GM19468 (cell line): Measurements from ENCODE around the gene GALNTL6.

Source experiments
- ATAC-seq: cut with Tn5 transposase; IDR thresholded peaks from one replicate; pipeline ENCODE4 v1.9.1; 2021; ENCODE audit warnings: mild to moderate bottlenecking, moderate library complexity, moderate number of reproducible peaks; ENCODE audit not compliant: unreplicated experiment; ENCODE audit errors: extremely low read depth

Gene GALNTL6

DNA sequence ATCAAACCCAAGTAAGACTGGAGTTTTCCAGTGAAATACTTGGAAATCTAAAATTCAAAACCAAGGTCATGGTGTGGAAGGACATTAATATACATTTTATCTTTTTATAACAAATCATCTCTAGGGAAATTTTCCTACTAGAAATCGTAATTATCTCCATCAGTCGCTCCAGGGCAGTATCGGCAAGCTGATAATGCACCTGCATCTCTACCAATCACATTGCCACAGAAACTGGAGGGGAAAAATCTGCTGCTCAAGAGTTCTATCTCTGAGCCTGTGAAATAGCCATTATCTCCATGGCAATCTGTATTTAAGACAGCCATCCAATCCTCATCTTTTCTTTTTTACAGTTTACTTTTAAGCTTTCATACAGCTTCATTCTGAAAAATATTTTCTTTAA, 817.1 kb downstream of the GALNTL6 start:
- no peak for ATAC-seq

DNA sequence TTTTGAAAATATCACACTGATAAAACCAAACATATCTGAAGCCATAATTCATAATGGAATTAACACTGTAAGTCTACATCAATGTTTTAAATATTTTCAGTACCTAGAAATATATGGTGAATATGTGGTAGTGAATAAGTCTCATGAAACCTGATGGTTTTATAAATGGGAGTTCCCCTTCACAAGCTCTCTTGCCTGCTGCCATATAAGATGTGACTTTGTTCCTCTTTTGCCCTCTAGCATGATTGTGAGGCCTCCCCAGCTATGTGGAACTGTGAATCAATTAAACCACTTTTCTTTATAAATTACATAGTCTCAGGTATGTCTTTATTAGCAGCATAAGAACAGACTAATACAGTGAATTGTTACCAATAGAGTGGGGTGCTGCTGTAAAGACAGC, 818.6 kb downstream of the GALNTL6 start:
- ATAC-seq, result no peak

DNA sequence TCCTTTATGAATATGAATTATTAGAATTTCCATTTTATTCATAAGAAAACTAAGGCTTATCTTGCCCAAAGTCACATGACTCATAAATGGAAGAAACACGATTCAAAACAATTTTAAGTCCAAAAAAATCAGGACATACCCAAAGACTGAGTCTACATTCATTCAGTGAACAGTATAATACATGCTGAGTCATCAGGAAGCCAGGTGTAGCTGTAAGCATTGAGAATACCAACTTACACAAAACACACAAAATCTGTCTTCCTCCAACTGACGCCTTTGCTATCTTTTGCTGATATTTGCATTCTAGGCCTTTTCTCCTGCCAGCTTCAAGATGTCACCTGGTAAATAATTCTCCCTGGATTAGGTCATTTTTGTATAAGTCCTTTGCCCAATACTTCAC, 835.3 kb downstream of the GALNTL6 start:
- no peak for ATAC-seq

DNA sequence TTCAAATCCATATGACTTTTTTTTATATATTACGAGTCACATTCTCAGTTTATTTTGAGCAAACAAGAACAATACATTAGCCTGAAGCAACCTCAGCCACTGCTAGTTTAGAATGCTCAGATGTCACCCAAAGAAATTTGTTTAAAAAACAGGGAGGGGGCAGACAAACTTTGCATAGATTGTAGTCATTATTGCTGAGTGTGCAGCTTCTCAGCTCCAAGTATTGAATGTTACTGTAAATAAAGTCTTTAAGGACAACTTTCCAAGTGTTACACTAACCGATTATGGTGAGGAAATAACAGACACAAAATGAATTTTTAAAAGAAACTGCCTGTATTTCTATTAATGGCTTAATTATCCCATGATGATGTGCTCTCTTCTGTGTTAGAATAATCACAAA, 835.9 kb downstream of the GALNTL6 start:
- ATAC-seq, result no peak

DNA sequence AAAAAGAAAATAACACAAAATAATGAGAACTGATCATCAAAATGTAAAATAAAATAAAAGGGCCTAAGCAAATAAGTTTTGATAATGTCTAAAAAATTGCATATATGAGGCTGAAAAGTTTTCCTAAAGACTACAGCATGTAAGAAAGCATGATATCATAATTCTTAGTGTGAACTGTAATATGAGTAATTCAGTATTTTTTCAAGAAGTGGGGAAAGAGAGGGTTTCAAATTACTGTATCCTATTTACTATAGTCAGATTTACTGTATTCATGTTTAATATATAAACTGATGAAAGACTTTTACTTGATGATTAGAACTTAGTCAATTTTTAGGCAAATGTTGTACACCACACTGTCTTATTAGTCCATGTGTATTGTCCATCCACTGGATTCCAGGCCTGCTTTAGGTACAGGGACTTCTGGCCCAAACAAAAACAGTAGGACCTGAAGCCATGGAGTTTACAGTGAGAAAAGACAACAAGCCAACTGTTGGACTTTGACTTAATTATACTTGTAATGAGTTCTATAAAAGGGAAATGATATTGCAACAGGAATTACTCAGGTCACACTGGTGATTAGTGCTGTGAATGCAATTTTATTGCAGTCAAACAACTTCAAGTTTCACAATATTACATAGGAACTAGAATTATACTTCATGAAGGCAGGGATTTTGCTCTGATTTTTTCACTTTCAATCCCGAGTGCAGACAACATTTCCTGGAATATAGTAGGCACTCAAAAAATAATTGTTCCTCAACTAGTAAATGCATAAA, 837.7 kb downstream of the GALNTL6 start:
- ATAC-seq, result no peak

DNA sequence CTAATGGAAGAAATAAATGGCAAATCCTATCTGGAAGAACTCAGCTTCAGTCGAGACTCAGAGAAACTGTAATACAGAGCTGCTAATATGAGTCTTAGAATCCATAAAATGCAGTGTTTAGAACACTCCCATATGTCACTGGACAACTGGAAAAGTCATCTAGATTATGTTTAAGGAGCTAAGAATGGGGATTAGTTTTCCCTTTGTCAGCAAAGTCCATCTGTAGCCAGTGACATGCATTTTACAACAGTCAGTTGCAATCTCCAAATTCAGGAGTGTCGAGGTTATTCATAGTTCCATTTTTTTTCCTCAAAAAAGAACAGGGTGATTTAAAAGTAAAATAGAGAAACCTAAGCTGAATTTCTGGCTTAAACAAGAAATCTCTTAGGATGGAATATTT, 838.8 kb downstream of the GALNTL6 start:
- ATAC-seq, result no peak

DNA sequence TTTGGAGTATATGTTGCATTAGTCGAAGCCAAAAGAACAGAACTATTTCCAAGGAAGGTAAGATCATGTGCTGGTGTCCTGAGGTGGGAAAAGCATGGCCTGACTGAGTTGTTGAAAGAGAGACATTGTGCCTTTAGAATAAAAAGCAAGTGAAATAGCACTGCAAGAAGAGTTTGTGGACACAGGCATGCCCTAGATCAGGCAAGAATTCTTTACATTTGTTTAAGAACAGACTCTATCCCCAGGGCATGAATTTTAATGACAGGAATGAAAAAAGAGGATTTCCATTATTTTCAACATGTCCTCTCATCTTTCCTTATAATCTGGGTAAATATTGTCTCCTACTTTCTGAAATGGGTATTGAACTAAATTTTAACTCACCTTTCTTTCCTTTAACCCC, 839.2 kb downstream of the GALNTL6 start:
- ATAC-seq, result no peak

DNA sequence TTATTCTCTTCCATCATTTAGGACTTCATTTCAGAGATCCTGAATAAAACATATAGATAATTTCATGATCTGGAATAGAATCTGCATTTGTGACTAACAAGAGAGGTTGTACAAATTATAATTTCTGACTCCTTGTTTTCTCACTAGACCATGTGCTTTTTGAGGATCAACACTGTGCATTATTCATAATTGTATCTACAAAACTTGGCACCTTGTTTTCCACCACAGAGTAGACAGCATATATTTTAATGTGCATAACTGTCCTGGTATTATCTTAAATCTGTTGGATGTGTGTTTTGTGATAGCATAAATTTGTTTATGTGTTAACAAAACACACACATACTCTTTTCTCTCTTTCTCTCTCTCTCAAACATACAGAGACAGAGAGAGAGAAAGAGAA, 840.5 kb downstream of the GALNTL6 start:
- ATAC-seq, result no peak

DNA sequence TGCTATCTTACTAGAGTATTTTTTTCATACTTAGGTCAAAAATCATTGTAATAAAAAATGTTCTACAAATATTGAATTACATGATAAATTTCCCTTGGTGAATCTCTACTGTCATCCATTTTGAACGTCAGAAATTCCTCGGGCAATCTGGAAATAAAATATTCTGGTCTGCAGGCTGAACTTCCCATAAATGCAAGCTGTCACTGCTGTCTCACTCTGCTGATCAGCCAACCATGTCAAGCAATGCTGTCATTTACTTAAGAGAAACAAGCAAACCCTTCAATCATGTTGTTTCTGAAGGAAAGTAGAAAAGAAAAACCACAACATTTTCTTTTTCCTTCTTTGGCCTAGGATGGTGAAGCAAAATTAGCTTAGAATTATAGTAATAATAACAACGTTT, 841.3 kb downstream of the GALNTL6 start:
- ATAC-seq, result no peak

DNA sequence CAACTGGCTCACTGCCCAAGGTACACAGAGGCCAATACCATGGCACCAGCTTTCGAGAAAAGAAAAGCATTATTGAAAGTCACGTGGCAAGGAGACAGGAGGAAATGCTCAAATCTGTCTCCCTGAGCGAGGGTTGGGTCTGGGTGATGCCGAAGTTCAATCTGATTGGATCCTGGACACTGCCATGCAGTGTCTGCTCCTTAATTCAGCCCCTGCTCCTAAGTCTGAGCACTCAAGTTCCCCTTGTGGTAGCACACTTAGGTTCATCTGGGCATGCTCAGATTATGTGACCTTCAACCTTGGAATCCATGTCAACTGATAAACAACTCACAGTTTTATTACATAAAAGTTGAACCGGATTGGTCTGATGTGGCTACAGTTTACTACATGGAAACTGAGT, 842.9 kb downstream of the GALNTL6 start:
- no peak for ATAC-seq

DNA sequence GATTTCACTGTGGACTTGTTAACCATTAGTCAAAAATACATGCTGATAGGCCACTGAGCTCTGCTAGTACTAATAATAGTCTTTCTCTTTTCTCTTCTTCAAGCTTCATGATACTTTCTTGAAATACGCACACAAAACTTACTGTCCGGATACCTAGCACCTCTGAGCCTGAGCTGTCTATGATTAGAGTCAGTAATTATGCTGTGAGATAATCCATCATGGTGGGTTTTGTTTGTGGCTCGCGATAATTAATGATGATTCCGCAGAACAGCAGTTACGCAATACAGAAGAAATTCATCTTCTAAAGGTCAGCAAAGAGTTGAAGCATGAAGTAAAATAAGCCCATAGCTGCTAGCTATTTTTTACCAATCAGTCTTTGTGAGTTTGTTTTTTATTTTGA, 843.9 kb downstream of the GALNTL6 start:
- no peak for ATAC-seq

DNA sequence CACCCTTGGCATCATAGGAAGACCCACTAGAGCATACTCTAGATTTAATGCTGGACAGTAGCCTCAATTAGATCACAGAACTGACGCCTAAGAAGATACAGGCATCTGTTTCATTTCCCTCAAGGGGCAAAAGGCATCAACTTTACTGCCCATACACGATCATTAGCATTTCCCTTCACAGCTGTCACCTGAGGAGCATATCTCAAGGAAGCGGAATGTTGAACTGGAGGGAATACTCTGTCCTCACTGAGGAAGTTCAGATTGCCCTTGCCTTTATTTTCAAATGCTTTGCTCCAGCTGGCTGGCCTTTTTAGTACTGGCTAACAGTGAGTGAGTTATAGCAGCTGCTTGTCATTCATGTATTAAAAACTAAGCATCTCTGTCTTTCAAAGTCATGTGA, 847.0 kb downstream of the GALNTL6 start:
- ATAC-seq, result no peak

DNA sequence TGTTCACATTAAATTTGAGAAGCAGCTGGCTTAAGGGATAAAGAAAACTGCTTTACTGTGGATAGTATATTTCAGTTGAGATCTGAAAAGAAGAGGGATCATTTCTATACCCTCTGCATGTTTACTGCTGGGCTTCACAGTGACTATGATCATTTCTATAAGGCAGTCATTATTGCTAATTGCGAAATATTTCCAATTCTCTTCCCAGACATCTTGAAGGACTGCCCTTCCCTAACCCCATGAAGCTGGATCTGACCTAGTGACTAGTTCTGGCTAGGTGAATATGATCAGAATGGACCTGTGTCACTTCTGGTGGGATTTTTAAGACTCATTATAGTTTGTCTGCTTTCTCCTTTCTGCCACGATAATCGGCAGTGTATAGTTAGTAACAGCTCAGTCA, 848.9 kb downstream of the GALNTL6 start:
- no peak for ATAC-seq

DNA sequence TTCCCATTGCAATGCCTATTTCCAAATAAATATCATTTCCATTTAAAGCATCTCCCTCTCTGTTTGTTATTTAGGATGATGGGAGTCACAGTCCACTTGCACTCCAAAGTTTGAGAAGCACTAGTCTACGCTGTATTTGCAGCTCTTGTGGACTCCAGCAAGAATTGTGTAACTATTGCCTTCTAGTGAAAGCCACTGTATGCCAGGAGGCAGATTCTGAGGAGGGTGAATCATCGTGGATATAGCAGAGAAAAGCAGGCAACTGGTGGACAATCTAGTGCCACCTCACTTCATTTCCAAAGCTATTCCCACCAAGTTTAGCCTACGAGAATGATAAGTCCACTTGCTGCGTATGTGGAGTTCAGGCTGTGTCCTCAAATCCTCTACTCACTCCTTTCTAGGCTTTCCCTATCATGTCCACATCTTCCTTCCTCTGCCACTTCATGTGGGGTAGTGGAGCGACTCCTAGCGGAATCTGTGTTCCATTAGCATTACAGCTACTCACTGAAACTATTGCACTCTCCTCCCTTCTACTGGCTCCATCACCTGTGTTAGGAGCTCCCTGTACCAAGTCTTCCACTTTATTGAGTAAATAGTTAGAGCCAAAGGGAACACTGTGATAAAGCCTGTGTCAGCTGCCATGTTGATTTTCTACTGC, 853.6 kb downstream of the GALNTL6 start:
- no peak for ATAC-seq

DNA sequence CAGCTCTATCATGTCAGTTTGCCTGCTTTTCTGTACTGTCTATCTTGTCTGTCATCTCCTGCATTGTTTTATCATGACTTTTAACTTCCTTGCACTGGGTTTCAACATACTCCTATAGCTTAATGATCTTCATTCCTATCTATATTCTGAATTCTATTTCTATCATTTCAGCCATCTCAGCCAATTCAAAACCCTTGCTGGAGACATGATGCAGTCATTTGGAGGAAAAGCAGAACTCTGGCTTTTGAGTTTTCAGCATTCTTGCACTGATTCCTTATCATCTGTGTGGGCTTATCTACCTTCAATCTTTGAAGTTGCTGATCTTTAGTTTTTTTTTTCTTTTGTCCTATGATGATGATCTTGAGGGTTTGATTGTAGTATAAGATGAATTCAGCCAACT, 861.6 kb downstream of the GALNTL6 start:
- no peak for ATAC-seq

DNA sequence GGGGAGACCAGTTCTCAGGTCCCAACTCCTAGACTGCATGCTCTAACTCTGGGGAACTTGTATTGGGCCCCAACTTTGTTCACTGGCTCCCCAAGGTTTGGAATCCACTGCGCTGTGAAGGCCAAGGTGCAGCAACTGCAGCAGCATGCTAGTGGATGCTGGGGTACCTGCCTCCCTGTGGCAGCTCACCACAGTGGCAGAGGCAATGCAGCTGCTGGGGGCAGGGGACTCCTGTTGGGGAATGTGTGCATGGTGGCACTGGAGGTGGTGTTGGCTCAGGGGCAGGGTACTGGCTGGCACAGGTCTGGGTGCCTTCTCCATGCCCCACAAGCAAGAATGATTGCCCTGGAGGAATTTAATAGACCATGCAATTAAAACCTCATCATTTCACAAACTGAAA, 862.0 kb downstream of the GALNTL6 start:
- no peak for ATAC-seq

DNA sequence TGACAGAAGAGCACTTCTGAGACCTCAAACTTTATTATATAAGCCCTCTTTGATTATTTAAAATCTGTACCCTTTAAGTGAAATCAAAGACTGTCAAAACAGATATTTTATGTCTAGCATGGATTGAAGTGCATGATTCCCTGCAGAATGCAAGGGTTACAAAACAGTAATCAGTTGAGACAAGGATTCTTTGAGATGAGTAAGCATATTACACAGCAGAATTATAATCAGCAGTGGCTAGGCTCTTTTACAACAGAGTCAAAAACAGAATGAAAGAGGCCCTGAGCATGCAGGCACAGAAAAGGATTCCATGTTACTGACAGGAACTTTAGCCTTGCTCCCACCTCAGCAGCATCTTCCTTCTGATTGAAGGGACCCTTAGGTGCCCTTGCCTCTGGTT, 867.5 kb downstream of the GALNTL6 start:
- no peak for ATAC-seq

DNA sequence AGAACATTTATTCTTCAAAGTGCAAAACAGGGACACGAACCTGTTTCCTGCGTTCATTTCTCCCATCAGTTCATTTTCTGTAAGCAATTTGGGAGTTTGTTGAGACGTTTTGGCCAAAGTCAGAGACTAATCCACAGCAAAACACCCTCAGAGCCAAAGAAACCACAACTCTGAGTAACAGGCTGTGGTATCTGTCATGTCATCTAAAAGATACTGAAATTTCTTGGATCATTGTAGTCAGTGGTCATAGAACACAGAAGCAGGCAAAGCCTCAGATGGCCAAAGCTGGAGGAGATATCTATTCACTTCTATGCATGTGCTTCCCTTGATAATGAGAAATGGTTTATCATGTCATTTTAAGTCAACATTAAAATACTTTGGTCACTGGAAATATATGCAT, 869.8 kb downstream of the GALNTL6 start:
- no peak for ATAC-seq

DNA sequence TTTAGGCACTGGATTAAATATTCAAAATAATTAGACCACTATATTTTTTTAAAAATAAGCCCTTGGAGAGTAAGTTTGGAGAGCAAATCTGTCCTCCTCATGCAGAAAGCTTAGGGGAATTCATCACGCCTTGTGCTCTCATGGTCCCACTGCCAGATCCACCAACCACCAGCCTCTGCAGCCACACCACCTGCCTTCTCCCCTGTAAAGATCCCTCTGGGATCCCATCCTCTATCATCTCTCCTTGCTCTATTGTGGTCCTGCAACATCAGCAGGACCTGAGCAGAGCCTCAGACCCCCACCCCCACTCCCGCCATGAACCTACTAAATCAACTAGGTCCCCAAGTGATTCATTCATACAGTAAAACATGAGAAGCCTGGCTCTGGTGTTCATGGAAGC, 872.8 kb downstream of the GALNTL6 start:
- no peak for ATAC-seq

DNA sequence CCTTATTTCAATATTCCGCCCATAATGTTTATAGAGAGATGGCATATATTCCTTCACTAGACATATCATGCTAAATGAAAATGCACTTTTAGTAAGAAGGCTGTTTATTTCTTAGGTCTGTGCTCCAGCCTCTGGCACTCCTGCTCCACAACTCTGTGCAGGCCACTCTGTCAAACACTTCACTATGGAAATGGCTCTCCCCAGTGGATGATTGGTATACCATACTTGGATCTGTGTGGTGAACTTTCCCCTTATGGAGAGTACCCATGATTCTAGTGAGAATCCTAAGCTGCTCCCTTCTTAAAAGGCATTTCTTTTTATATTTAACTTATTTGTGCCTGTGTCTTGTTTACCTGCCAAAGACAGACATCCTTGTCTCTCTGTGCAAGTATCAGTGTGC, 875.3 kb downstream of the GALNTL6 start:
- no peak for ATAC-seq

DNA sequence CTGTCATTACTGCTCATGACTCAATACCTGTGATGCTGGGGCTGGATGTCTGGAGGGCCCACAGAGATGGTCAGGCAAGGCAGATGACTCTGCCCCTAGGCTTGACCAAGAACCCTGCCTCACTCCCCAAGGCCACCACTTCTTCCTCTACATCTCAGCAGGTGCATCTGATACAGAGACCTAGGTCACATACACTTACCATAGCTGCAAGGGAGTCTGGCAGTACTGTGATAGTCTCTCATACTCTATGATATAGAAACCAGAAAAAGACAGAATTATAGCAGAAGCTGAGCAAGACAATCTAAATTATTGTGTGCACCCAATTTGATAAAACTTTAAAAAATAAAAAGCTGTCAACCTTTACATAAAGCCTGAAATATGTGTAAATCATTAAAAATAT, 878.3 kb downstream of the GALNTL6 start:
- ATAC-seq, result no peak

DNA sequence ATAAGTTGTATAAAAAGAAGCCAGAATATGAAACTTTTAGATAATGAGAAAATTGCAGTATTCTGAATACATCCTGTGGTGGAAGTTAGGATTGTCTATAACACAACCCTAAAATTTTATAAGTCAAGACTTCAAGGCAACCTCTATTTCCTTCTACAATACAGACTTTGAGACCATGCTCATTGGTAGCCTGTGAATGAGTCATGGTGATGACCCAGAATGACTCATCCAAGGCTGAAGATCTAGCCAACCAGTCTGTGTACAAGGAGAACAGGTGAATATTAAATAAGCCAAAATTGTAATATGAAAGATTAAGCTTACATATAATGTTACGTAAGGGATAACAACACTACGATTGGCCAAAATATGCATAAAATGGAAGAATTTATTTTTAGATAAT, 879.5 kb downstream of the GALNTL6 start:
- no peak for ATAC-seq
